ENCODE data around the gene UBTD1.
"Not testable (repeated sequence)": the region's sequence is repeated elsewhere in the genome, so short reads cannot be mapped to it uniquely, and the experiment has no call there.

The UBTD1 gene

GRCh38 chr10:97561386-97562077 is 62.8 kb downstream of the UBTD1 start:
- not testable (repeated sequence) for H3K27me3 ChIP-seq (ENCODE audit: insufficient read depth, low read depth, severe bottlenecking); H3K9me3 ChIP-seq (ENCODE audit: severe bottlenecking); H3K4me3 ChIP-seq (ENCODE audit: low read depth, low read length); DNase-seq; H3K27ac ChIP-seq; H3K36me3 ChIP-seq

- H3K27ac ChIP-seq; DNase-seq; H3K4me3 ChIP-seq (ENCODE audit: low read depth, low read length); H3K27me3 ChIP-seq (ENCODE audit: insufficient read depth, low read depth, severe bottlenecking); H3K36me3 ChIP-seq; H3K9me3 ChIP-seq (ENCODE audit: severe bottlenecking): not testable (repeated sequence)
Observed at GRCh38 chr10:97562329-97562728, 63.6 kb downstream of the UBTD1 start.

- H3K9me3 ChIP-seq (ENCODE audit: severe bottlenecking) = no peaks in the 10 kb centered on the region
- TF ChIP-seq CTCF (IDR thresholded peaks at IDR 0.05; ENCODE audit: low read depth, low read length) = no peak
- no peak overlapping the region for H3K27ac ChIP-seq
- no peaks in the 10 kb centered on the region for H3K27me3 ChIP-seq (ENCODE audit: insufficient read depth, low read depth, severe bottlenecking)
- no peaks in the 10 kb centered on the region for H3K36me3 ChIP-seq
- no peak for DNase-seq
- H3K4me3 ChIP-seq (ENCODE audit: low read depth, low read length) = no peak overlapping the region
Observed at GRCh38 chr10:97563337-97563736, 64.6 kb downstream of the UBTD1 start.

- no peak overlapping the region for H3K27ac ChIP-seq
- H3K36me3 ChIP-seq = no peaks in the 10 kb centered on the region
- no peak for DNase-seq
- TF ChIP-seq CTCF (IDR thresholded peaks at IDR 0.05; ENCODE audit: low read depth, low read length) = no peak
- H3K9me3 ChIP-seq (ENCODE audit: severe bottlenecking) = no peaks in the 10 kb centered on the region
- no peak overlapping the region for H3K4me3 ChIP-seq (ENCODE audit: low read depth, low read length)
- no peaks in the 10 kb centered on the region for H3K27me3 ChIP-seq (ENCODE audit: insufficient read depth, low read depth, severe bottlenecking)
Observed at GRCh38 chr10:97564776-97565175, 66.1 kb downstream of the UBTD1 start.

GRCh38 chr10:97566336-97566996 is 67.7 kb downstream of the UBTD1 start:
- Histone ChIP-seq H3K27me3 (ENCODE audit: insufficient read depth, low read depth, severe bottlenecking) (no peaks in the 10 kb centered on the region), H3K27ac (no peak overlapping the region), H3K4me3 (ENCODE audit: low read depth, low read length) (no peak overlapping the region), H3K9me3 (ENCODE audit: severe bottlenecking) (no peaks in the 10 kb centered on the region), H3K36me3 (no peaks in the 10 kb centered on the region)
- no peak for TF ChIP-seq CTCF (IDR thresholded peaks at IDR 0.05; ENCODE audit: low read depth, low read length)
- DNase-seq = no peak

GRCh38 chr10:97567891-97568290 is 69.2 kb downstream of the UBTD1 start:
- no peak overlapping the region for H3K27ac ChIP-seq
- no peak for TF ChIP-seq CTCF (IDR thresholded peaks at IDR 0.05; ENCODE audit: low read depth, low read length)
- no peaks in the 10 kb centered on the region for H3K9me3 ChIP-seq (ENCODE audit: severe bottlenecking)
- H3K27me3 ChIP-seq (ENCODE audit: insufficient read depth, low read depth, severe bottlenecking) = no peaks in the 10 kb centered on the region
- H3K36me3 ChIP-seq = no peaks in the 10 kb centered on the region
- peak; percentile 32 for DNase-seq
- no peak overlapping the region for H3K4me3 ChIP-seq (ENCODE audit: low read depth, low read length)

All from WERI-Rb-1 (cell line).